PFSK-1 (cell line): ENCODE results near the gene RBM44.

Experiments
- FOXP2 ChIP-seq: optimal IDR thresholded peaks from 2 replicates; pipeline ENCODE3; 2011; ENCODE audit warnings: borderline replicate concordance, control low read depth, inconsistent platforms; ENCODE audit not compliant: insufficient read depth; ENCODE audit errors: extremely low read length, extremely low read depth
- POLR2AphosphoS5 ChIP-seq: IDR thresholded peaks from 2 replicates; pipeline ENCODE4 v1.6.1; 2012; ENCODE audit warnings: low read depth, mild to moderate bottlenecking, control low read depth, low read length, moderate library complexity
- SIN3A ChIP-seq: IDR thresholded peaks from 2 replicates; pipeline ENCODE4 v1.6.1; 2012; ENCODE audit warnings: mild to moderate bottlenecking, low read length, moderate library complexity, borderline replicate concordance; ENCODE audit not compliant: insufficient read depth
- TAF1 ChIP-seq: IDR thresholded peaks from 2 replicates; pipeline ENCODE4 v1.6.1; 2012; ENCODE audit warnings: low read length, control low read depth, borderline replicate concordance; ENCODE audit not compliant: insufficient read depth
- TF ChIP-seq, protein P1 (sequence below), 2 experiments: IDR thresholded peaks; 2 replicates each; pipeline versions ENCODE4 v1.6.1 to v1.8.0; 2011 to 2012; ENCODE audit warnings: low read depth in 2 of 2, low read length in 2 of 2, control low read depth in 1 of 2, inconsistent platforms in 1 of 2, mild to moderate bottlenecking in 1 of 2, moderate library complexity in 1 of 2; ENCODE audit not compliant: insufficient read depth in 1 of 2

DNA sequence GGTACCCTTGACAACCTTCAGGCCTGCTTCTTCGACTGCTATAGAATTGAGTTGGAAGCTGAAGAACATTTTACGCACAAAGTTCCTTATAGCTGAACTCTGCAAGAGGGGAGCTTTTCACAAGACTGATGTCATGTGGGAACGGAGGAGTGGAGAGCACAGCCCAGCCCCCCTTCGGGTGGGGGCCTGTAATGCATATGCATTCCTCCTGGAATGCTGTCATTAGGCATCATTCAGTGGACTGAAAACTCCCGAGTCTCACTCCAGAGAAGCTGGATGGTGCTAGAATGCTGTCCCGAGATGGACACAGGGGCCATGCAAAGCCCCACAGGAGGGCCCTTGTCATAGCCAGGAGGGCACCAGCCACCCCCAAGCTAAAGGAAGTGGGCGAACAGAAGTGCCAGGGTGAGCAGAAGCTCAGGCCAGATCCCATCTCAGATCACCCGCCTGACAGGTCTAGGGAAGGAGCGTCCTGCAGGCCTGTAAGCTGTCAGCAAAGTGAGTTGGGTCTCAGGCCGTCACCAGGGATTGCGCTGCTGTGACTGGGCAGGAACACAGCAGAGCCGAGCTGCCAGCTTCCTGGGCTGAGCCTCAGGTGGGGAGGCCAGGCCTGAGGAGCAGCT lies 43.8 kb upstream of the RBM44 start:
- no peak for TF ChIP-seq TAF1
- no peak for TF ChIP-seq POLR2AphosphoS5
- TF ChIP-seq, protein P1, sequence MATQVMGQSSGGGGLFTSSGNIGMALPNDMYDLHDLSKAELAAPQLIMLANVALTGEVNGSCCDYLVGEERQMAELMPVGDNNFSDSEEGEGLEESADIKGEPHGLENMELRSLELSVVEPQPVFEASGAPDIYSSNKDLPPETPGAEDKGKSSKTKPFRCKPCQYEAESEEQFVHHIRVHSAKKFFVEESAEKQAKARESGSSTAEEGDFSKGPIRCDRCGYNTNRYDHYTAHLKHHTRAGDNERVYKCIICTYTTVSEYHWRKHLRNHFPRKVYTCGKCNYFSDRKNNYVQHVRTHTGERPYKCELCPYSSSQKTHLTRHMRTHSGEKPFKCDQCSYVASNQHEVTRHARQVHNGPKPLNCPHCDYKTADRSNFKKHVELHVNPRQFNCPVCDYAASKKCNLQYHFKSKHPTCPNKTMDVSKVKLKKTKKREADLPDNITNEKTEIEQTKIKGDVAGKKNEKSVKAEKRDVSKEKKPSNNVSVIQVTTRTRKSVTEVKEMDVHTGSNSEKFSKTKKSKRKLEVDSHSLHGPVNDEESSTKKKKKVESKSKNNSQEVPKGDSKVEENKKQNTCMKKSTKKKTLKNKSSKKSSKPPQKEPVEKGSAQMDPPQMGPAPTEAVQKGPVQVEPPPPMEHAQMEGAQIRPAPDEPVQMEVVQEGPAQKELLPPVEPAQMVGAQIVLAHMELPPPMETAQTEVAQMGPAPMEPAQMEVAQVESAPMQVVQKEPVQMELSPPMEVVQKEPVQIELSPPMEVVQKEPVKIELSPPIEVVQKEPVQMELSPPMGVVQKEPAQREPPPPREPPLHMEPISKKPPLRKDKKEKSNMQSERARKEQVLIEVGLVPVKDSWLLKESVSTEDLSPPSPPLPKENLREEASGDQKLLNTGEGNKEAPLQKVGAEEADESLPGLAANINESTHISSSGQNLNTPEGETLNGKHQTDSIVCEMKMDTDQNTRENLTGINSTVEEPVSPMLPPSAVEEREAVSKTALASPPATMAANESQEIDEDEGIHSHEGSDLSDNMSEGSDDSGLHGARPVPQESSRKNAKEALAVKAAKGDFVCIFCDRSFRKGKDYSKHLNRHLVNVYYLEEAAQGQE (IDR thresholded peaks at IDR 0.05; ENCODE audit: insufficient read depth in 1 of 2, low read depth in 2 of 2, low read length in 2 of 2), result no peak
- TF ChIP-seq FOXP2, result no peak
- no peak for TF ChIP-seq SIN3A
